GM19043 (cell line): Measurements from ENCODE around the gene PARD3.
"Not testable (repeated sequence)": the region's sequence is repeated elsewhere in the genome, so short reads cannot be mapped to it uniquely, and the experiment has no call there.

Experiments
- ATAC-seq: cut with Tn5 transposase; IDR thresholded peaks from one replicate; pipeline ENCODE4 v1.9.1; 2021; ENCODE audit warnings: low read depth; ENCODE audit not compliant: unreplicated experiment

PARD3 gene

DNA sequence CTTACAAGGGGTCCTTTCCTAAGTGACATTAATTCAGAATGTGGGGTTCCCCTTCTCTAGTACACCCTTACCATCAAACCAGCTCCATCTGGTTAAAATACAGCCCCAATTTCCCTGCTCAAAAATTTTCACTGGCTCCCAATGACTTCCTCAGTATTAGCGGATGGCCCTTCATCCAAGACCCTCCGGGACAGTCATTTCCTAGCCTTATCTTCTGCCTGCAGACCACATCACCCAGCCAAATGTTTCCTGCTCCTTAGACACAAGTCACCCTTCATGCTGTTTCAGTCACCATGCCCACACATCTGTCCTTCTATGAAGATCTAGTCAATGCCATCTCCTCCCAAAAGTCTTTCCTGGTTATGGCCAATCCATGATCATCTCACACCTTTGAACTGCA, 45.2 kb downstream of the PARD3 start:
- no peak for ATAC-seq

DNA sequence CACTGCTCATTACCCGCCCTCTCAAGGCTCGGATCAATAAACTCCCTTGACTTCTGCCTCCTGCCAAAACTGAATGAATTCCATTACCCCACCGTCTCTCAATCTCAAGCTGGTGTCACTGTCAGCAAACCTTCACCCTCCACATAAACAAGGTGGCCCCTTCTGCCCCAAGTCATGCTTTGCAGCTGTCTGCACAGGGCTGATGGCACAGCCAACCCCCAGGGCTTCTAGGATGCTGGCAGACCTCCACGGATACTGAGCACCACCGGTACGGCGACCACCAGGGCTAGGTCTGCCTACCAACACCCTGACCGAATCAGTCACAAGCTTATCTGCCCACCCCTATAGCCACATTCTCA, 46.1 kb downstream of the PARD3 start:
- no peak for ATAC-seq

DNA sequence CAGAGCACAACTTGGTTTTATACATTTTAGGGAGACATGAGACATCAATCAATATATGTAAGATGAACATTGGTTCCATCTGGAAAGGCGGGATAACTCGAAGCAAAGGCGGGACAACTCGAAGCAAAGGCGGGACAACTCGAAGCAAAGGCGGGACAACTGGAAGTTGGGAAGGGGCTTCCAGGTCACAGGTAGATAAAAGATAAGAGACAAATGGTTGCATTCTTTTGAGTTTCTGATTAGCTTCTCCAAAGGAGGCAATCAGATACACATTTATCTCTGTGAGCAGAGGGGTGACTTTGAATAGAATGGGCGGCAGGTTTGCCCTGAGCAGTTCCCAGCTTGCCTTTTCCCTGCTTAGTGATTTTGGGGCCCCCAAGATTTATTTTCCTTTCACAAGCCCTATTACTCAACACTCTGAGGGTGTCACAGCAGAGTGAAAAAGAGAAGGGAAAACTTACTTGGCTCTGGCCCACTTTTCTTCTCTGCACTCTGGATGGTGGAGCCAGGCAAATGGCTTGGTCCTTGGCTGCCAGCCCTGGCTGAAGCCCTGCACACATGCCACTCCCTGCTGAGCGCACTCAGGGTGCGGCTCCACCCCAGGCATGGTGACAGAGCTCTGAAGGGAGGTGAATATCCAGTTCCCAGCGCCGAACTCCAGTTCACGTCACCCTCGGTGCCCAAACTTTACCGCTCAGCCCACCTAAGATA, 46.7 kb downstream of the PARD3 start:
- no peak for ATAC-seq

DNA sequence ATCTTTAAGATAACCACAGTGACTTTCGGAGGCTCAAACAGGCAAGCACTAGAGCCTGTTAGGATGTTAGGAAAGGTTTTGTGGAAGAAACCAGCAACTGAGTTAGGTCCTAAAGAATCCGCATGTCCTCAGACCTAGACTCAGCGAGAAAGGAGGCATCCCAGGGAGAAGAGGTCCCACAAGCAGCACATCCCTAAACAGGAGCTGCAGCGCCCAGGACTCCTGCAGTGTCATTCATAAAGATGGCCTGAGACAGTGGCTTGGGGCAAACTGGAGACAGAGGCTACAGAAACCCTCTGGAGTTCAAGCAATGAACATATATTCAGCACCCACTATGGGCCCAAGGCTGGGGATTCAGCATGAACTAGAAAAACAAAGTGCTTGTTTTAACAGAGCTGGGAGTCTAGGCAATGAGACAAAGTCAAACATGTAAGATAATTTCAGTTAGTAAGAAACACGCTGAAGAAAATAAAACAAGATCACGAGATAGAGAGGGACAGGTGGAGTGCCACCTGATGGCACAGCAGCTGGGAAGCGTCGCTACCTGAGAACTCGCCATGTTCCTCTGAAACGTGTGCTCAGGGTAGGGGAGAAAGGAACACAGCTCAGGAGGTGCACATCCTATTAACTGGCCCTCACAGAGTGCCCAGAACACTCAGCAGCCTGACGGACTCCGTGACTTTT, 48.1 kb downstream of the PARD3 start:
- ATAC-seq, result no peak

DNA sequence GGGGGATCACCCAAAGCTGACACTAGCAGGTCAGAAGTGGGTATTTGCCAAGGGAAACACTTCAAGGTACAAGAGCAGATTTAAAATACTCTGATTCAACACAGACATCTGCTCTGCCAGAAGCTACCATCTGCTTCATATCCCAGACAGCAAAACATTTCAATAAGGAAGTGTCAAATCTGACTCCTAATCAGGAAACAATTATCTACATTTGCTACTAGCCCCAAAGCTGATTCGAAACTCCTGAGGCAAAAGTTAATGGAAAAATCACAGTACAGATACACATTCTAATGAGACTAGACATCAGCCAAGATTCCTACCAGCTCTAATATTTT, 48.9 kb downstream of the PARD3 start:
- ATAC-seq, result no peak

DNA sequence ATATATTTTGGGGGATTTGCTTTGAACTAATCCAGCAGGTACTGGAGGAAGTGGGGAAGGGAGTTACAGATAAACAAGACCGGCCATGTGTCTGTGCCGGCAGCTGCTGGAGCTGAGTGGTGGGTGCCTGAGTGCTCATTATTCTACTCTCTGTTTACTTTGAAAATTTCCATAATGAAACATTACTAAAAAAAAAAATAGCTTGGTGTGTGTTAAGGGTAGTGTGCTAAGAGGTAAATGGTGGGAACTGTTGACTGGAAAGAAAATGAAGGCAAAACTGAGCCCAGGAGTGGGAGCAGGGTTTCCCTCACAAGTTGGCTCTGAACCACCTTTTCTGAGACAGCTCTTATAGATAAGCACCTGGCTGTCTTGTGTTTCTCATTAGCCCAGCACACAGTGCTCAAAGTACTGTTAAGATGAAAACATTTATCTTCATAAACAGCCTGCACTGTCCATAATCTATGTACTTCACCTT, 50.6 kb downstream of the PARD3 start:
- ATAC-seq, result no peak

DNA sequence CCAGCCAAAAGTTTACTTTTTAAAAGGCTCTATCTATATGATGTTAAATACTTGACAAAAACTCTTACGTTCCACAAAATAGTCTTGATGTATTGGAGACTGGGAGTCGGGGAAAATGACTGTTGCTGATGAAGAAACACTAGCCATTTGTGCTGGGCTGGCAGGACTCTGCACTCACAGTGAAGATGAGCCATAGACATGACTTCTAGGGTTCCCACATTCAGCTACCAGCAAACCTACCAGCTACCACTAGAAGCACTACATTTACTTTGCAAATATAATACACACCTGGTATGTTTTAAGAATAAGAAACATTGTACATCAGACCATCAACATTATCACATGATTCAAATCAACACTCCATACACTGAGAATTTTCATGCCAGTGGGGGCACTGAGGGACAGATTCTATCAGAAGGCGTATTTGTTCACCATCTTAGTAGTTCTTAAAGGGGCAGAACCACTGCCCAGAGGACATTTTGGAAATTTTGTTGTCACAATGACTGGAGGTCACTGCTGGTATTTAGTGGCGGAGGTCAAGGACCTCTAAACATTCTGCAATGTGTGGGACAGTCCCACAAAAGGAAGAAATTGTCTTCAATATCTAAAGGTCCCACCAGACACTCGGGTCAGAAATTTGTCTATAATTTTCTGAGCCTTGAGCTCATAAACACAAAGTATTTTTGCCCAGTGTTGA, 52.3 kb downstream of the PARD3 start:
- ATAC-seq, result no peak

DNA sequence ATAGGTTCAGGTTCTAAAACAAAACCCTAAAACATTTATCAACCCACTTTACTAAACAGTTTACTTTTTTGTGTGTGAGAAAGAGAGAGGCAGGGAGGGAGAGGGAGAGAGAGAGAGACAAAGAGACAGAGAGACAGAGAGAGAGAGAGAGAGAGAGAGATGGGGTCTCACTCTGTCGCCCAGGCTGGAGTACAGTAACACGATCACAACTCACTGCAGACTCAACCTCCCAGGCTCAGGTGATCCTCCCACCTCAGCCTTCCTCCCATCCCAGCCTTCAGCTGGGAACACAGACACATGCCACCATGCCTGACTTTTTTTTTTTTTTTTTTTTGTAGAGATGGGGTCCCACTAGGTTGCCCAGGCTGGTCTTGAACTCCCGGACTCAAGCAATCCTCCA, 52.9 kb downstream of the PARD3 start:
- ATAC-seq, result no peak

DNA sequence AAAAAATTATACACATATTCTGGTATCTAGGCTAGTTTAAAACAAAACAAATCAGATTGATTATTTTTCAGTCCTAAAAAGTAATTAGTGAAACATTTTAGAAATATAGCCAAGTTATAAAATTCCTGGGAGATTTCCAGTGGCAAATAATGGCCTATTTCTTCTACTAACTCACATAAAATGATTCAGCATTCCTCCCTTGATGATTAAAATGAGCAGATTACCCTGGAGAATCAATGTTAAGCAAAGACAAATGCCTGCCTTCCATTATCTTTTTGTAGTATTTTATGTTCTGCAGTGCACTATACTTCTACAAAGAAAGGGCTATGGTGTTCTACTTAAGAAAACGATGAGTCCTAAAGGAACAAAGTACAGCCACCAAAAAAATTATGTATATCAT, 53.6 kb downstream of the PARD3 start:
- ATAC-seq, result no peak

DNA sequence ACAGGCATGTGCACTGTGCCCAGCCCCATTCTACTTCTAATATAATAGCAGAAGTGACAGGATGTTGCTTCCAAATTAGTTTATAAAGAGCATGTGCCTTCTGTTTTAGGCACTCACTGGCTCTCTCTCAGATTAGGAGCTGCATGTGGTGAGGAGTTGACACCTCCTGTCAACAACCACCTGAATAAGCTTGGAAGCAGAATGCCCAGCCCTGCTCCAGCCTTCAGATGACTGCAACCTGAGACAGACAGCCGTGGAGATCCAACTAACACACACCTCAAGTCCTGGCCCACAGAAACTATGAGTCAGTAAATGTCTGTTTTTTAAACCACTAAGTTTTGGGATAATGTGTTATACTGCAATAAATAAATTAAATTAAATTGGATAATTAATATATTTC, 54.5 kb downstream of the PARD3 start:
- ATAC-seq, result no peak

DNA sequence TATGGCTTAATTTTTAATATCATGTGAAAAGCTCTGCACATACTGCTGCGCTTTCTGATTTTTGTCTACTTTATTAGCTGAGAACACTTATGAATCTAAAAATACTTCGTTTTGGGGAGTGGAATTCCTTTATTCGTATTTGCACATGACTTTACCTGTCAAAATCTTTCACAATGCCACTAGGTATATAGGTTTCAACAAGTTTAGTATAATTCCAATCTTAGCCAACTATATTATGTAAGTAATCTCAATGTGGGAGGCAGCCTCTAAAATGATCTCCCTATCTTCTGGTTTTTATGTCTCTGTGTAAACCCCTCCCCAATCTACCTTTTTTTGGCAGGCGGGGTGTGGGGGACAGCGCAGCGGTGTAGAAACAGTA, 55.3 kb downstream of the PARD3 start:
- ATAC-seq, result no peak

DNA sequence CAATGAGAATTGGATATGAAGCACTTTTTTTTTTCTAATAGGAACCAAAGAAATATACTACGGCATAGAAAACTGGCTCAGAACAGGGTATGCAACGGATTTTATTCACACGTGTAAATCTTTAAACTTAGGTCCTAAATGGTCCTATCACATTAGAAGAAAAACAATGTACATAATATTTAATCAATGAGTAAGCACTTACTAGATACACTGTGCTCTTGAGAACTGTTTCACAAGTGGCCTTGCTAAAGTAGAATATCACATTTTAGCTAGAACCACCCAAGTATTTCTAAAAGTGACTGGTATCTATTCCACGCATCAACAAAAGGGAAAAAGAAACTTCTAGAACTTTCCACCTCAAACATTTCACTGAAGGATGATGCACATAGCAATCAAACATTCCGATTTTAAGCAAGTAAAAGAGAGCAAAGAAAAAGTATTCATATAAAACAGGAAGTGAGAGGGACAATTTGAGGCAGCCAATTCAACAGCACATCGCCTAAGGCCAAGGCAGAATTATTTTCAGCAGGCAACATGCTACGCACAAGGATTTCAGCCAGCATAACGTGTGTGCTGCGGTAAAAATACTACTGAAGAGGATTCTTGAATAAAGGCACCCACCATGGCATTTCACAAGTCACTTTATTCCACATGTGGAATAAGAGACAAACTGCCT, 55.8 kb downstream of the PARD3 start:
- ATAC-seq, result no peak

DNA sequence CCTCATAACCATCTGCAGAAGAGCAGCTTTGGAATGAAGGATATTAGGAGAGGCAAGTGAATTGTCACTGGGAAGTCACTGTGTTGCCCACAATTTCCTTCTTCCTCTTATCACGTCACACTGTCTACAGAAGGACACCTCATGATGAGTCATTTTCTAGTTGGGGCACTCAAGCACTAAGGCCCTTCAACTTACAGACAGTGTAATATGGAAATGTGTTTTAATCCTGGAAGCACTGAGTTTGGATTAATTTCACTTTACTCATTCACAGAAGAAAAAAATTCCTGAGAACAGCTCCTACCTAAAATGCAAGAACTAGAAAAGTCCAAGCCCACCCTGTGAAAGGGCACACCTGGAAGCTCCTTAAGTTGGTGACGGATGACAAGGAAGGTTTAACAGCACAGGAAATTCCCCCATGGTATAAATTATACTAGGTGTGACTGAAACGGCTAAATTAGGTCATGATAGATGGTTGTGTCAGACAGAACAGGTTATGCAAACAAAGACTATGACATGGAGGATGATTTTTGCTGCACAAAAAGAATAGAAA, 56.6 kb downstream of the PARD3 start:
- peak; percentile 68 for ATAC-seq

DNA sequence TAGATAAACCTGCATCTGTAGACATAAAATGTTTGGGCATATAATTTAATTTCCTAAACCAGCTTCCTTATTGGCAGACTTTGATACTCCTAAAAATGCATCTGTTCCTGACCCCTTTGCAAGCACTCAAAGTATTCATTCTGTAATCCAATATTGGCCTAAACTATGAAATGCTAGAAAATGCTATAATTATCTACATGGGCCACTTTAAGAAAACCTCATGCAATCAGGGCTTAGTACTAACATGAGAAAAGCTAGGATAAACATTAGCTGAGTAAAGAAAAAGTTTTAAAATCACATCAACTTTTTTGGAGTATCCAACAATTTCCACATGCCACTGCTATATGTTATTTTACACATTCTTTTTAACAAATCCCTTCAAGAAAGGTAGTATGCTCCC, 57.2 kb downstream of the PARD3 start:
- ATAC-seq, result no peak

DNA sequence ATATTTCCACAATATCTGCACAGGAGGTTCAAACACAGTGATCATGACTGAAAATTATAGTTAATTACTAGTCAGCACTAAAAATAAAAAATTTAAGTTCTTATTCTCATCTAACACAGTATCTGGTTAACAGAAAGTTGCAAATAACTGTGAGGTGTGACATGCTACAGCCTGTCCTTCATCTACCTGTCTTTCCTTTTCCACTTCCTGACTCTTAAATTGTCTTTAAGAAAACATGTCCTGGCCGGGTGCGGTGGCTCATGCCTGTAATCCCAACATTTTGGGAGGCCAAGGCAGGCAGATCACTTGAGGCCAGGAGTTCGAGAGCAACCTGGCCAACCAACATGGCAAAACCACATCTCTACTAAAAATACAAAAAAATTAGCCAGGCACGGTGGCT, 57.9 kb downstream of the PARD3 start:
- ATAC-seq, result not testable (repeated sequence)

DNA sequence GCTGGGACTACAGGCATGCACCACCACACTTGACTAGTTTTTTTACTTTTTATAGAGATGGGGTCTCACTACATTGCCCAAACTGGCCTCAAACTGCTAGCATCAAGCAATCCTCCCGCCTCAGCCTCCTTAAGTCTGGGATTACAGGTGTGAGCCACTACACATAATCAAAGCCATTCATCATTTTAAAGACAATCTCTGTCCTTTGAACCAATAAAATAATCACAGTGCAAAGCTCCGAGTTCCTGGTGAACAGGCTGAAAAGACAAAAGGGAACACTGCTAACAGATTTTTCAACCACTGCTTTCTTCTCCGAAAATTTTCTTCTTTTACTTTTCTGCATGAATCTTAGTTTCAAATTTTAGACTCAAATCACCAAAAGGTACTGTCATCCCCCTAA, 58.5 kb downstream of the PARD3 start:
- ATAC-seq, result no peak

DNA sequence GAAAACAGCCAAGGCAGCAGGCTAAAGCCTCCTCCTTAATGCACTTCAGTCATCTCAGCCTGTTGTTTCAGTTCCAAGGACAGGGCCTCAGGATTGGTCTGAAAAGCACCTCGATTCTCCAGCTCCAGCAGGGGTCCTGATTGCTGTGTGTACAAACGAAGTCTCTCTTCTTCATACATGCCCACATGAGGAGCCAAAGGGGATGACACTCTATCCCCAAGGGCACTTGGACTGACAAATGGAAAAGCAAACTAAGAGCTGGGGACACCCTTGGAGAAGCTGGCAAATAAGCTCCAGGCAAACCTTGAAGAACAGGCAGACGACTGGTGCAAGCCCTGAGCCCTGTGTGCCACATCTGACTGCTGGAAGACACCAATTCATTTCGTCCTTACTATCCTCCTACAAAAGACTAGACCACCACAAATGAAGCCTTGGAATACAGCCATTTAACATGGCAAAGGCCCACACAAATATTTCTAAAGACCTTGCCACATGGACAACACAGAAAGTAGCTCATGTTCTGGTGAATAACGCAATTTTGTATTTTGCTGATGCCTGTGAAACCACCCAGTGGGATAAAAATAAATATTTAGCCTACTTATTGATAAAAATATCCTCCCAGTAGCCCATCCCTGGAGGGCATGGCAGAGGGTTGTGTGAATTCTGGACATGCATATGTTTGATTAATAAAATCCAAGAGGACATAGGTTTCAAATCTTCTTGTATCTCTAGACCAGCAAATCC, 61.9 kb downstream of the PARD3 start:
- ATAC-seq, result no peak

DNA sequence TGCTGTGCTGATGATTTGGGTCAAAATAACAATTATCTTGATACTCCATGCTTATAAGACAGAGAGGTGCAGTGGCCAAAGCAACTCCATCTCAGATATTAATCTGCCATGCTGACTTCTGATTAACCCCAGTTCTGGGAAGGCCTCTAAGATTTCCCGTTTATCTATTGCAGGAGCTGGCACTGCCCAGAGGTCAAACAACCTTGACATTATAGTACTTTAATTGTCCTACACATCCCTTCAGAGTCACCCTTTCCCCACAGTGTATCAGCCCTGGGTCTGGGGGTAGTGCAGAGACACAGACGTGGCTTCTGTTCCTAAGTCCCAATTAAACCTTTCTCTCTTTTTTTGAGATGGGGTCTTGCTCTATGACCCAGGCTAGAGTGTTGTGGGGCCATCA, 63.8 kb downstream of the PARD3 start:
- ATAC-seq, result no peak

DNA sequence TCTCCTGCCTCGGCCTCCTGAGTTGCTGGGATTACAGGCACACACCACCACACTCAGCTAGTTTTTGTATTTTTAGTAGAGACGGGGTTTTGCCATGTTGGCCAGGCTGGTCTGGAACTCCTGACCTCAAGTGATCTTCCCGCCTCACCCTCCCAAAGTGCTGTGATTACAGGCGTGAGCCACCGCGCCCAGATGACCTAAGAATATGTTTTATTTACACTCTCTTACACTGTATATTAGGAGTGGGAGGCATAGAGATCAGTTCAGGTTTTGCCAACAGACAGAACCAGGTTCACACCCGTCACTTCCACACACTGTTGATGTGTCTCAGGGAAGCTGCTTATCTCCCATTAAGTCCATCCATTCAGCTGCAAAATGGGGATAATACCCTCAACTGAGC, 64.3 kb downstream of the PARD3 start:
- ATAC-seq, result not testable (repeated sequence)

DNA sequence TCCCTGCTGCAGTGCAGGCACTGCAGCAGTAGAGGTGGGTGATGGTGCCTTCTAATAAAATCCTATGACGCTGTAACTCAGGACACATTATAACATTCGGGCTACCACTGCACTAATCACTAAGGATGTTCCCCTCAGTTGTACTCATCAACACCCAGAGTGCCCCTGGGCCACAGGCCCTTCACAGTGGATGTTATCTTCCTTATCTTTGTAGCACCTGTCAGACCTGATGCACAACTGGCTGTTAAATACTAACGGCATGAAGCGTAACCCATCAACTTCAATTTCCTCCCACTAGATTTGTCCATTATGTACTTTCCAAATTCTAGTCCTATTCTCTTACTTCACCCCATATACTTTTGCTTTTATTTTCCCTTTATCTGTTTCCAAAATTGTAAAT, 66.3 kb downstream of the PARD3 start:
- no peak for ATAC-seq
